HEK293 (cell line): ENCODE data around the gene PDE4B.

ENCODE experiments used
- REST ChIP-seq: fragments of 450-650 bp; formaldehyde crosslinking; IDR thresholded peaks from 2 replicates; pipeline ENCODE4 v1.5.1; 2016; ENCODE audit warnings: missing biosample characterization, missing genetic modification characterization
- TRIM28 ChIP-seq: IDR thresholded peaks from 2 replicates; pipeline ENCODE4 v1.6.1; 2011; ENCODE audit warnings: low read length, control low read depth, borderline replicate concordance
- ZNF274 ChIP-seq, 2 experiments: fragments of 200-500 bp in 1 of 2; fragments of 450-650 bp in 1 of 2; sonication (Bioruptor generic) in 1 of 2; formaldehyde crosslinking in 1 of 2; IDR thresholded peaks; 2 replicates each; pipeline versions ENCODE4 v1.5.1 to v1.6.1; 2014 to 2016; ENCODE audit warnings: borderline replicate concordance in 1 of 2, inconsistent platforms in 1 of 2, low read length in 1 of 2, missing biosample characterization in 1 of 2, missing genetic modification characterization in 1 of 2
- ZNF529 ChIP-seq: fragments of 450-650 bp; formaldehyde crosslinking; IDR thresholded peaks from 2 replicates; pipeline ENCODE4 v1.5.1; 2017; ENCODE audit warnings: missing genetic modification characterization, missing biosample characterization; ENCODE audit not compliant: insufficient replicate concordance
- ZNF768 ChIP-seq: fragments of 450-650 bp; formaldehyde crosslinking; IDR thresholded peaks from 2 replicates; pipeline ENCODE4 v1.5.1; 2018; ENCODE audit warnings: missing biosample characterization, mild to moderate bottlenecking, missing genetic modification characterization
- TF ChIP-seq, protein P1 (sequence below): fragments of 450-650 bp; formaldehyde crosslinking; IDR thresholded peaks from 2 replicates; pipeline ENCODE4 v1.5.1; 2016; ENCODE audit warnings: missing biosample characterization, missing genetic modification characterization

DNA sequence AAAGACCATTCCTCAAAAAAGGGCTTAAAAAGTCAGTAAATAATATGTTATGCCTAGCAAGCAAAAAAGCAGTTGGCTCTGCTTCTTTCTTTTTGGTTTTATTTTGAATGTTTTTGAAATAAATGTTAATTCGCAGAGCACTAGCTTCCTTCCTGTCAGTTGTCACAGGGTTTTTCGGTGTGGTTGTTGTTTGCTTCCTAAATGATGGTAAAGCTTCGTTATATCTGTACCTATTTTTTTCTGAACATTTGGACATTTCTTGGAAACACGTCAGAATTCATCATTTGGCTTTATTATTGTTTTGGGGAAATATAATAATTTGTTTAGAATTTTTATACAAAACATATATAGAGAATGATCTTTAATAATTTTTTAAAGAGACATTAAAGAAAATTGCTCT lies 389.3 kb downstream of the PDE4B start:
- TF ChIP-seq TRIM28 (no peak), REST (tag by site-specific recombination) (no peak), ZNF768 (tag by site-specific recombination) (no peak), ZNF529 (tag by site-specific recombination) (no peak), ZNF274 (IDR thresholded peaks at IDR 0.05; ENCODE audit: low read length) (no peak), ZNF274 (tag by site-specific recombination; IDR thresholded peaks at IDR 0.05; ENCODE audit: borderline replicate concordance) (no peak)
- TF ChIP-seq, protein P1, sequence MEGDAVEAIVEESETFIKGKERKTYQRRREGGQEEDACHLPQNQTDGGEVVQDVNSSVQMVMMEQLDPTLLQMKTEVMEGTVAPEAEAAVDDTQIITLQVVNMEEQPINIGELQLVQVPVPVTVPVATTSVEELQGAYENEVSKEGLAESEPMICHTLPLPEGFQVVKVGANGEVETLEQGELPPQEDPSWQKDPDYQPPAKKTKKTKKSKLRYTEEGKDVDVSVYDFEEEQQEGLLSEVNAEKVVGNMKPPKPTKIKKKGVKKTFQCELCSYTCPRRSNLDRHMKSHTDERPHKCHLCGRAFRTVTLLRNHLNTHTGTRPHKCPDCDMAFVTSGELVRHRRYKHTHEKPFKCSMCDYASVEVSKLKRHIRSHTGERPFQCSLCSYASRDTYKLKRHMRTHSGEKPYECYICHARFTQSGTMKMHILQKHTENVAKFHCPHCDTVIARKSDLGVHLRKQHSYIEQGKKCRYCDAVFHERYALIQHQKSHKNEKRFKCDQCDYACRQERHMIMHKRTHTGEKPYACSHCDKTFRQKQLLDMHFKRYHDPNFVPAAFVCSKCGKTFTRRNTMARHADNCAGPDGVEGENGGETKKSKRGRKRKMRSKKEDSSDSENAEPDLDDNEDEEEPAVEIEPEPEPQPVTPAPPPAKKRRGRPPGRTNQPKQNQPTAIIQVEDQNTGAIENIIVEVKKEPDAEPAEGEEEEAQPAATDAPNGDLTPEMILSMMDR (tag by site-specific recombination) = no peak
